OCI-LY3 (cell line): ENCODE measurements around the gene IPO8.

Source experiments
- H2AFZ ChIP-seq: fragments of 200-600, 300-600 bp; shearing (Covaris generic); 2 replicates; pipeline ENCODE4 v1.6.0; 2014; ENCODE audit warnings: antibody characterized with exemption, low read depth, low read length
- H3K27ac ChIP-seq: fragments of 200-600, 300-600 bp; sonication (generic); 2 replicates; pipeline ENCODE4 v1.5.1; 2014; ENCODE audit warnings: mild to moderate bottlenecking, low read length, moderate library complexity, mixed read lengths
- H3K27me3 ChIP-seq: fragments of 200-600, 300-600 bp; sonication (generic); 2 replicates; pipeline ENCODE4 v1.6.1; 2014; ENCODE audit warnings: low read depth, low read length, mixed read lengths
- H3K36me3 ChIP-seq: fragments of 200-600, 300-600 bp; sonication (generic); replicated peaks from 2 replicates; pipeline ENCODE3; 2014; ENCODE audit warnings: low read depth, low read length, mixed read lengths
- H3K4me1 ChIP-seq: fragments of 300-600, 200-600 bp; sonication (generic); 2 replicates; pipeline ENCODE4 v1.6.1; 2014; ENCODE audit warnings: low read length, mixed read lengths
- H3K4me2 ChIP-seq: fragments of 200-600, 300-600 bp; sonication (generic); 2 replicates; pipeline ENCODE4 v1.6.1; 2014; ENCODE audit warnings: low read length, mixed read lengths
- H3K4me3 ChIP-seq: fragments of 300-600, 200-600 bp; sonication (generic); 2 replicates; pipeline ENCODE4 v1.5.1; 2014; ENCODE audit warnings: antibody characterized with exemption, mild to moderate bottlenecking, low read length, moderate library complexity
- H3K79me2 ChIP-seq: fragments of 300-600, 200-600 bp; shearing (Covaris generic); 2 replicates; pipeline ENCODE4 v1.6.1; 2014; ENCODE audit warnings: mild to moderate bottlenecking, low read length, mixed read lengths
- H3K9ac ChIP-seq: fragments of 300-600, 200-600 bp; shearing (Covaris generic); 2 replicates; pipeline ENCODE4 v1.6.0; 2014; ENCODE audit warnings: mild to moderate bottlenecking, low read length, moderate library complexity
- H3K9me3 ChIP-seq: fragments of 200-600, 300-600 bp; shearing (Covaris generic); 2 replicates; pipeline ENCODE4 v1.6.1; 2014; ENCODE audit warnings: low read length, mixed read lengths; ENCODE audit not compliant: insufficient read depth
- H4K20me1 ChIP-seq: fragments of 200-600, 300-600 bp; sonication (generic); 2 replicates; pipeline ENCODE4 v1.6.1; 2016; ENCODE audit warnings: low read length, mixed read lengths; ENCODE audit not compliant: insufficient read depth
- EZH2phosphoT487 ChIP-seq: fragments of 200-600 bp; shearing (Covaris generic); IDR thresholded peaks from 2 replicates; pipeline ENCODE4 v1.6.1; 2018; ENCODE audit warnings: antibody characterized with exemption, mixed run types, low read depth
- TF ChIP-seq, protein P1 (sequence below): fragments of 200-600, 300-600 bp; sonication (generic); IDR thresholded peaks from 2 replicates; pipeline ENCODE4 v1.5.1; 2014; ENCODE audit warnings: antibody characterized with exemption, low read length, low read depth

The IPO8 gene

GRCh38 chr12:30732954-30733637, 37.4 kb upstream of the IPO8 start:
- Histone ChIP-seq H3K9me3 (no peaks in the 10 kb centered on the region), H3K4me3 (no peak overlapping the region), H3K36me3 (peaks cover 3% of the 10 kb centered on the region), H2AFZ (no peak overlapping the region), H3K27ac (no peak overlapping the region), H3K9ac (no peak overlapping the region), H3K4me1 (no peaks in the 10 kb centered on the region), H4K20me1 (no peaks in the 10 kb centered on the region), H3K4me2 (no peak overlapping the region), H3K79me2 (no peaks in the 10 kb centered on the region), H3K27me3 (no peaks in the 10 kb centered on the region)
- TF ChIP-seq, protein P1, sequence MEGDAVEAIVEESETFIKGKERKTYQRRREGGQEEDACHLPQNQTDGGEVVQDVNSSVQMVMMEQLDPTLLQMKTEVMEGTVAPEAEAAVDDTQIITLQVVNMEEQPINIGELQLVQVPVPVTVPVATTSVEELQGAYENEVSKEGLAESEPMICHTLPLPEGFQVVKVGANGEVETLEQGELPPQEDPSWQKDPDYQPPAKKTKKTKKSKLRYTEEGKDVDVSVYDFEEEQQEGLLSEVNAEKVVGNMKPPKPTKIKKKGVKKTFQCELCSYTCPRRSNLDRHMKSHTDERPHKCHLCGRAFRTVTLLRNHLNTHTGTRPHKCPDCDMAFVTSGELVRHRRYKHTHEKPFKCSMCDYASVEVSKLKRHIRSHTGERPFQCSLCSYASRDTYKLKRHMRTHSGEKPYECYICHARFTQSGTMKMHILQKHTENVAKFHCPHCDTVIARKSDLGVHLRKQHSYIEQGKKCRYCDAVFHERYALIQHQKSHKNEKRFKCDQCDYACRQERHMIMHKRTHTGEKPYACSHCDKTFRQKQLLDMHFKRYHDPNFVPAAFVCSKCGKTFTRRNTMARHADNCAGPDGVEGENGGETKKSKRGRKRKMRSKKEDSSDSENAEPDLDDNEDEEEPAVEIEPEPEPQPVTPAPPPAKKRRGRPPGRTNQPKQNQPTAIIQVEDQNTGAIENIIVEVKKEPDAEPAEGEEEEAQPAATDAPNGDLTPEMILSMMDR: no peak
- no peak for TF ChIP-seq EZH2phosphoT487

DNA sequence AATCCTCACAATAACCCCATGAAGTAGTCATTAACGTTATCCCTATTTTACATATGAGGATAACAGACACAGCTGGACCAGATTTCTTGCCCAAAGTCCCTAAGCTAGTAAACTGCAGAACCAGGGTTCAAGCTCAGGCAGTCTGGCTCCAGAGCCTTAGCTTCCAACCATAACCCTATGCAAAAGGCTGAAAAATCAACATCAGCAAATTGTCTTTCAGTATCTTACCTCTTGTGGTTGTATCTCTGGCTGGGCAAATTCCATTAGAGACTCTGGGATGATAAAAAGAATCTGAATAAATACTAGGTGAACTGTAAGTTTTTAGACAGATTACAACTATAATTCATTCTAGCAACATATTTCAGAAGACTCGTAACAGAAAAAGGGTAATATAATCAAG, 34.3 kb upstream of the IPO8 start:
- H3K79me2 ChIP-seq: no peaks in the 10 kb centered on the region
- no peak for TF ChIP-seq EZH2phosphoT487
- TF ChIP-seq, protein P1: no peak
- H3K4me3 ChIP-seq: no peak overlapping the region

GRCh38 chr12:30729547-30729946, 33.9 kb upstream of the IPO8 start:
- H3K4me2 ChIP-seq: no peak overlapping the region
- H3K36me3 ChIP-seq: peaks cover 3% of the 10 kb centered on the region
- H3K27me3 ChIP-seq: no peaks in the 10 kb centered on the region
- H3K9me3 ChIP-seq: no peaks in the 10 kb centered on the region
- H3K9ac ChIP-seq: no peak overlapping the region
- peaks cover 15% of the 10 kb centered on the region for H3K4me1 ChIP-seq
- no peaks in the 10 kb centered on the region for H4K20me1 ChIP-seq
- H3K79me2 ChIP-seq: no peaks in the 10 kb centered on the region
- TF ChIP-seq EZH2phosphoT487: no peak
- TF ChIP-seq, protein P1: no peak
- no peak overlapping the region for H2AFZ ChIP-seq
- H3K4me3 ChIP-seq: no peak overlapping the region
- H3K27ac ChIP-seq: no peak overlapping the region

More for the DNA sequence above, 34.3 kb upstream of the IPO8 start:
- H3K27me3 ChIP-seq: no peaks in the 10 kb centered on the region
- peaks cover 11% of the 10 kb centered on the region for H3K4me1 ChIP-seq
- H3K36me3 ChIP-seq: peaks cover 3% of the 10 kb centered on the region
- no peak overlapping the region for H2AFZ ChIP-seq
- H3K4me2 ChIP-seq: no peak overlapping the region
- H3K9me3 ChIP-seq: no peaks in the 10 kb centered on the region
- no peak overlapping the region for H3K9ac ChIP-seq
- H3K27ac ChIP-seq: no peak overlapping the region
- no peaks in the 10 kb centered on the region for H4K20me1 ChIP-seq

DNA sequence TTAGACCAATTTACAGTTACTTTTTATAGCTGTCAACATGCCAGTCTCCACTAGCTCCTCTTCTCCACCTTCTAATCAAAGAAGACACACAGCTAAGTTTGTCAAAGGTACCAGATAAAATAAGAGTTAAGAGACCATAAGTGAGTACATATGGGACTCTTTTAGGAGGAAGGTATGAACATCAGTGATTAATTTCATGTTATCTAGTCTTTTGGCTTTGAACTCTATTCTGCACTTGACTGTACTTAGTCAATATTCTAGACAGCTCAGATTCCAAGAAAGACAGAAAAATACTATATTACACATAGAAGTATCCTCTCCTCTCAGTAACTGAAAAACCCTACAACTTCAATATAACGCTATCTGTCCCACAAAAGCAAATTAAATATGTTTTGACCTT, 31.0 kb upstream of the IPO8 start:
- Histone ChIP-seq H4K20me1 (no peaks in the 10 kb centered on the region), H3K9ac (no peak overlapping the region), H3K4me3 (no peak overlapping the region), H3K27me3 (no peaks in the 10 kb centered on the region), H3K27ac (no peak overlapping the region), H3K36me3 (peaks cover 3% of the 10 kb centered on the region), H3K79me2 (no peaks in the 10 kb centered on the region), H2AFZ (no peak overlapping the region), H3K9me3 (no peaks in the 10 kb centered on the region), H3K4me2 (no peak overlapping the region), H3K4me1 (peaks cover 16% of the 10 kb centered on the region)
- no peak for TF ChIP-seq EZH2phosphoT487
- TF ChIP-seq, protein P1: no peak
